Central memory CD4-positive, alpha-beta T cell (primary cell): Measurements from ENCODE around the gene TRAPPC14.

Experiments
- DNase-seq: peaks from one replicate; pipeline ENCODE4 v3.0.0; 2022

The TRAPPC14 gene

DNA sequence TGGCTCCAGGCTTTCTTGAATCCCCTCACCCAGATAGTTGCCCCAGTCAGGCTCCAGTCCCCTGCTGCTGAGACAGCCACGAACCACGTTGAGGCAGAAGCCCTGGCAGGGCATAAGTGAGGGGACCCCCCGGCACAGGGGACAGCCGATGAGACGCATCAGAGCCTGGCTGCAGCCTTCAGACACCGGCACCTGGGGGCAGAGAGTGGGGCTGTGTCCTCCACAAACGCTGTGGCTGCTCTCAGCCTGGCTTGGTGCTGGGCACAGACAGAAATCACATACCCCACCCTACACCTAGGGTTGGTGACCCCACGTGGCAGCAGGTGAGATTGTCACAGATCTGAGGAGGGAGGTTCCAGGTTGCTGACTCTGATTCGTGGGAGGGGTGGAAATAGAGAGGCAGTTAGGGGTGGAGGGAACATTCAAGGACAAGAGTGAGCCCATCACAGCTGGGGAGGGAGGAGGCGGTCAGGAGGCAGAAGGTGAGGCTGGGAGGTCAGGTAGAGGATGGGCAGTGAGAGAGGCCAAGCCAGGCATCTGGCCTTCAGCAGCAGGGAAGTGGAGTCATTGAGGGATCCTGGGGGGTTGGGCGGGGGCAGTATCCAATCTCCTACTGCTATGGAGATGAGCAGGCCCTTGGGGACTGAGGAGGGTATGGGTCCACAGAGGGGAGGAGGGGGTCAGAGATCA, 15.4 kb upstream of the TRAPPC14 start:
- DNase-seq, result no peak

GRCh38 chr7:100171840-100172239, 13.3 kb upstream of the TRAPPC14 start:
- no peak for DNase-seq

GRCh38 chr7:100171087-100171681, 12.7 kb upstream of the TRAPPC14 start:
- no peak for DNase-seq

DNA sequence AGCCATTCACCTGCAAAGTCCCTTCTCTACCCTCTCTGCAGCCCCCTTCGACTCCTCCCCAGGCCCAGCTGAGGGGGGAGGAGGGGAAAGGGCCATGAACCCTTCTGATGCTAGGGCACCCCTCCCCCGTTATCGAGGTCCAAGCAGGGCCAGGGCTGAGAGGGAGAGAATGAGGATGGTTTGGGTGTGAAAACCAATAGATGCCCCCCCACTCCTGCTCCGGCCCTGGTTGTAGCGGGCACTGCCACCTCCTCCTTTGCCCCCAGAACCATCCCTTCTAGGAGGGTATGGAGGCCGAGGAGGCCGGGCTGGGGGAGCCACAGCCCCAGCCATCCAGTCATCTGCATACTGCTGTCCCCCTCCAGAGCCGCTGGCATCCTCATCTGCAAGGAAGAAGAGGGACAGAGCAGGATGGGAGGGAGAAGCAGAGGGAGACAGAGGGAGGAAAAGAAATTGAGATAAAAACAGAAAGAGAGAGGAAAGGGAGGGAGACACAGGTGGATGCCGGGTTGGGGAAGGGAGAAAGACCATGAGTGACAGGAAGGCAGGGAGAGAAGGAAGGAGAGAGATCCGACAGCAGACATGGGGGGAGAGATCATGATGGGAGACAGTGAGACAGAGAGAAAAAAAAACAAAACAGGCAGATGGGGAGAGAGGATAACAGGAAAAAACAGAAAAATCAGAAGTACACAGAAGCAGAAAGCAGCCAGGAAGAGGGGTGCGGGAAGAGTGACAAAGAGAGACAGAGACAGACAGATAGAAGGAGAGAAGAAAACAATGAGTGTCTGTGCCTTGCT, 11.8 kb upstream of the TRAPPC14 start:
- no peak for DNase-seq

DNA sequence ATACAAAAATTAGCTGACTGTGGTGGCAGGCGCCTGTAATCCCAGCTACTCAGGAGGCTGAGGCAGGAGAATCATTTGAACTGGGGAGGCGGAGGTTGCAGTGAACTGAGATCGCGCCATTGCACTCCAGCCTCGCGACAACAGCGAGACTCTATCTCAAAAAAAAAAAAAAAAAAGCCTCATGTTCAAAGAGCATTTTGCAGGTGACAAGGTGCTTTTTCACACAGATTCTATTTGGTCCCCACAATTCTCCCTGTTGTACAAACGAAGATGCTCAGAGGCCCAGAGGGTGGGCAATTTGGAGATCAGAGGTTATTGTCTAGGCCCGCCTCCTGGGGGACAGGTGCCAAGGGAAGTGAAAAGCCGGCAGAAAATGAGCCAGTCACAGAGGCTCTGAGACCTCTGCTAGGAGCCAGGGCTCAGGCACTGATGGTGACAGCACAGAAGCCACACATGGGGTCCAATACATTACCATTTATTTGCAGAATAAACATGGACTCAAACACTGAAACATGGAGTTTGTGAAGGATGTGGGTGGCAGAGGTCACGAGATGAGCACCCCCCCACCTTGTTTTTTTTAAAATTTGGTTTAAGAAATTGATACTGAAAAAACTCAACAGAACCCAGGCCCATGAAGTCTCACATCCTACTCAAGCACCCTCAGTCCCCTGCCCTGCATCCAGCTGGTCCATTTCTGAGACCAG, 10.8 kb upstream of the TRAPPC14 start:
- DNase-seq, result no peak

DNA sequence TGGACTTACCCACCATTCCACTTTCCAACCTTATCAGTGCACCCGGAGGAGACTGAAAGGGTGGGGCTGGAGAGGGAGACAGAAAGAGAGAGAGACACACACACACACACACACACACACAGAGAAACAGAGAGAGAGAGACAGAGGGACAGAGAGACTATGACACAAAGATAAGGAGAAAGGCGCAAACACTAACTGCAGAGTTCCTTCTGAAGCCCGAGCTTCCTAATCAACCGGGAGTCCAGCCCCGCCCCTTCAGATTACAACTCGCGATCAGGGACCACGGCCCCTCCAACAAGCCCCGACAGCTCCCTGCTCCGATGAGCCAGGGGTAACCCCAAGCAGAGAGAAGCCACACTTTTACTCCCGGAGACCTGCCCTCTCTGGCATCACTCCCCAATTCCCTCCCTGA, 9.4 kb upstream of the TRAPPC14 start:
- DNase-seq, result no peak

DNA sequence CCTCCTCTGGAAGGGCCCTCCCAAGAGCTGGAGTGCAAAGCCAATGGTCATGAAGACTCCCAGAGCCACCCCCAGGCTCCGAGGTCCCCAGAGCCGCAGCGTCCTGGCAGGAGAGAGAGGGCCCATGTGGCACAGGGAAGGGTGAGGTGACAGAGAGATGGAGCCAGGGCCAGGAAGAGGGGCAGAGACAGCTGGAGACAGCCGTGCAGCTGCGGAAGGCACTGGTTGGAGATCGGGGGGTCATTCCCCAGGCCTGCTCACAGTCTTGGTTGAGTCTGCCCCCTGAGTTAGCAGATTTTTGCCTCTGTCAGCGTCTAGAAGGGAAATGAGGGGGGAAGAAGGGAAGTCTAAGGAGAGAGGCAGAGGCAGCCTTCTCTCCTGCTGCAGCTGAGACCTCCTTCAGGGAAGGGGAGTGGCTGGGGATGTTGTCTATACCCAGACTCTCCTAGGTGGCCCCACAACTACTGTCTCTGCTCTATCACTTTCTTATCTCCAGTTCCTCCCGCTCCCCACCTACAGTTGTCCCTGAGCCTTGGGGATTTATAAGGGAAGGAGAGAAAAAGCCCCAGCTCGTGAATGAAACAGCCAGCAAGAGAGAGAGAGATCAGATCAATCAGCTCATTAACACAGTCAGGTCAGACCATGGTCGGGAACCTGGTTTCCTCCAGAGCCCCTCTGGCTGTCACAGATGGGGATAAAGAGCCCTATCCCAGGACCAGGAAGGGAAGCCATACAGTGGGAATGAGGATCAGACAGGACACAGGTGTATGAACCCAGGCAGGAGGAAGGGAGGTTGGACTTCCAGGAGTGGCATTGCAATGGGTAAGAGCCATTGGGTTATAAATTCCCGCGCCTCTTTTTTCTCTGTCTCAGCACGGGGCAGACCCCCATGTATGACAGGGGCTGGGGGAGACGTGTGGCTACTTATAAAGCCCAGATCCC, 8.7 kb upstream of the TRAPPC14 start:
- DNase-seq, result no peak

DNA sequence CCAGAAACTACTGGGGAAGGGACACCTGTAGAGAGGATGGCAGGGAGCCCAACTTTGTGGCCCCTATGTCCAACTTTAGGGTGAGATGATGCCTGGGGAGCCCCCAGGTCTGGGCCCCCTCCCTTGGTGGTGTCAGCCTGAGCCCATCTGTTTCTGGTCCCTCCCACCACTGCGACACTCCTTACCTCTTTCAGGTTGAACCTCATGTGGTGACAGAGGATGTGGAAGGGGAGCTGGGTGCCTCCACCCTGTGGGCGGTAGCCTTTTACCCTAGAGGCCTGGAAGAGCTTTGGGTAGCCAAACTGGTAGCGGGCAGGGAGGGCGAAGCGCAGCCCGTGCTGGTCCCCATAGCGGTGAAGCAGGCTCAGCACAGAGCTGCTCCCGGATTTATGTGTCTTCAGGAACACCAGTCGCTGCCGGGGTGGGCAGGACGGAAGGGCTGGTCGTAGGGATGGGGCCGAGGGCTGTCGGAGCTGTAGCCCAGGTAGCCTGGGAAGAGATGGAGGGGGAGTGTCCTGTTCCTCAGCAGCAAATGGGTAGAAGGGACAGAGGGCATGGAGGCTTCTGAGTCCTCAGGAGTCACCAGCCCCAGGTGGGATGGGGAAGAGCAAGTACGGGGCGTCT, 7.9 kb upstream of the TRAPPC14 start:
- DNase-seq, result peak; percentile 43

DNA sequence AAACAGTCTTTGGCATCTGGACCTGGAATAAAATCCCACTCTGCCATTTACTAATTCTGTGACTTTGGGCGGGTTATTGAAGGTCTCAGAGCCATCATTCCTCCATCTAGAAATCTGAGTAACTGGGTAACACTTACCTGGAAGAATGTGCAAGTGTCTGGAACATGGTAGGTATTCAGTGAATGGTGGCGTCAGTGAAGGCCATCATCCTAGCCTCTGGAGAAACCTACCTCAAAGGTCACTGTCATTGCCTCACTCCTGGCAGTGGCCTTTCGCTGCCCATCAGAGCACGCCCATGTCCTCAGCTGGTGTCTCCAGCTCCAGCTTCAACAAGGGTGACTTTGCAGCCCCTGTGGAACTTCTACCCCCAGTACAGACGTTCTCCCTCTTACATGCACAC, 5.3 kb upstream of the TRAPPC14 start:
- no peak for DNase-seq

DNA sequence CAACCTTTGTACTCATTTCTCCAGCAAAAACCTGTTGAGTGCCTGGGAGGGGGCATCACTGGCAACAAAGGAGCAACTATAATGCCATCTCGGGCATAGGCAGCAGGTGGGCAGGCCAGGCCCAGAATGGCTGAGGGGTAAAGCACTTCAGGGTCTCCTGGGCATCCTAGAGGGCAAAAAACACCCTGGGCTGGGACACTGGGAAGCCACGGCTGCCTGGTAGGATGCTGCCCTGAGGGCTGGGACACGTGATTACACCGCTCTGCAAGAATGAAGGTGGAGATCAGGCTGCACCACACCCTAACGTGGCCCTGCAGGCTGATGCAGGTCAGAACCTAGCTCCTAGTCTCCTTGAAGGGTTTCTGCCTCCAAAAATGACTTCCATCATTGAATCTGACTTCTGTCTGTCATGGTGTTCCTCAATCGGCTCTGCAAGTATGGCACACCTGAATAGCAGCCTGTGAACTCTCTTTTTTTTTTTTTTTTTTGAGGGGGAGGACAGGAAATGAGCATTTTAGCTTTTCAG, 4.5 kb upstream of the TRAPPC14 start:
- DNase-seq, result peak; percentile 46

DNA sequence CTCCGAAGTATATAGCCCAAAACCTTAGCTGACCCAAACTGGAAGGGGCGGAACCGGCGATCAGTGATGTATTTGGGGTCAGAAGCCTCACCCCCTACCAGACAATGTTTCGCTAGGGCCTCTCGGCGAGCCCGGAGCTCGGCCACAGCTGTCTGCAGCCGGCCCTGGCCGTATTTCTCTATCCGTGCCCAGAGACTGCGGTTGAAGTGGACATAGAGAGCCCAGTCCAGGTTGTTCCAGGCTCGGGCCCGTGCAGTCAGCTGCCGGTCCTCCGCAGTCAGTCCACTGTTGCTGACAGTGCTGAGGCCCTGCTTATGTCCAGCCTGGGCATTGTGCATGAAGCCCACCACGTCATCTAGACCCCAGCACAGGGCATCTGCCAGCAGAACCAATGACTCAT, 1.5 kb upstream of the TRAPPC14 start:
- no peak for DNase-seq

DNA sequence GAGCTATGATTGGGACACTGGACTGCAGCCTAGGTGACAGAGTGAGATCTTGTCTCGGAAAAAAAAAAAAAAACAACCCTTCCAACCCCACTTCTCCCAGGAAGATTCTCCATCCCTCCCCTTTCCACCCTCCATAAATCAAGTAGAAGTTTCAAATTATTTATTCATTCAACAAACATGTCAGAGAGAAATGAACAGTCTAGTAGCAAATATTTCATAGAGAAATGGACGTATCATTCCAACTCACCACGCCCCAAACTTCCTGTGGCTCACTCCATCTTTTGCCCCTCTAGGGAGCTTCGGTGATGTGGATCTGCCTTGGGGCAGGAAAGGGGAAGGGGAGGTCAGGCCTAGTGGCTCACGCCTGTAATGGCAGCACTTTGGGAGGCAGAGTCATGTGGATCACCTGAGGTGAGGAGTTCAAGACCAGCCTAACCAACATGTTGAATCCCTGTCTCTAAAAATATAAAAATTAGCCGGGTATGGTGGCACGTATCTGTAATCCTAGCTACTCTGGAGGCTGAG, 638 bp upstream of the TRAPPC14 start:
- no peak for DNase-seq

DNA sequence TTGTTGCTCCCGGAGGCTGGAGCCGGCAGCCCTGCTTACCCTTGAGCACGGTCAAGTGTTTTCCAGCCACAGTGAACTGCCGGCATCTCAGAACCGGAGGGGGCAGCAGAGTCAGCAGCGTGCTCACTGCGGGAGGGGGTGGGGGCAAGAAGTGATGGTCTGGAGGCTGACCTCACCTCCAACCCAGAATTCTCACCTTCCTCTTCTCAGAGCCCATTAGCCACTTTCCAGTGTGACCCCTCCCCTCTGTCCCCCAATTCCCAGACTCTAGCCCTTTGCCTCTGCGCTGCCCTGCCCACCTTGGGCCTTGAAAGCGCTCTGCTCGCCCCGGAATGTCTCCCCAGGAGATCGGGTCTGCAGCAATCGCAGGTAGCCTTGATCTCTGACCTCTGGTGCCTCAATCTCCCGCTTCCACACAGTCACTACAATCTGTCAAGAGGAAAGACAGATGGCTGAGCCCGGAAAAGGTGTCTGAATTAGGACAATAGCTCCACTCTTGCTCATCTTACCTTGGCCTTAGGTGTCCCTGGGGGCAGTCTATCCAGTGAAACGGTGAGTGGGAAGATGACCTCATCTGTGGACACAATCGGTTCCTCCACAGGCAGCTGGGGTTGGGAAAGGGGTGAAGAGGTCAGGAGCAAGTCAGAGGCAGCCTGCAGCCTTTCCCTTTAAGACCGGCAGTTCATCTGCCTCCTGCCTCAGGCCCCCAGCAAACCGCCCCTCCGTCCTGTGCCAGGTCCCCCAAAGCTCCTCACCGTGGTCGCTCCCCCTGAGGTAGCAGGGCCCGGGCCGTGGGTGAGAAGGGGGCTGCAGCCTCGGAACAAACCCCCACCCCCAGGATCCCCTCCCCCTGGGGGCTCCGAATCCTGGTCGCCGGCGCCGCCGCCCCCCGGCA, 942 bp downstream of the TRAPPC14 start:
- DNase-seq, result no peak

- no peak for DNase-seq
Measured at GRCh38 chr7:100157069-100157333, 1.5 kb downstream of the TRAPPC14 start.

- peak; percentile 39 for DNase-seq
Measured at GRCh38 chr7:100156331-100157068, 2.0 kb downstream of the TRAPPC14 start.

DNA sequence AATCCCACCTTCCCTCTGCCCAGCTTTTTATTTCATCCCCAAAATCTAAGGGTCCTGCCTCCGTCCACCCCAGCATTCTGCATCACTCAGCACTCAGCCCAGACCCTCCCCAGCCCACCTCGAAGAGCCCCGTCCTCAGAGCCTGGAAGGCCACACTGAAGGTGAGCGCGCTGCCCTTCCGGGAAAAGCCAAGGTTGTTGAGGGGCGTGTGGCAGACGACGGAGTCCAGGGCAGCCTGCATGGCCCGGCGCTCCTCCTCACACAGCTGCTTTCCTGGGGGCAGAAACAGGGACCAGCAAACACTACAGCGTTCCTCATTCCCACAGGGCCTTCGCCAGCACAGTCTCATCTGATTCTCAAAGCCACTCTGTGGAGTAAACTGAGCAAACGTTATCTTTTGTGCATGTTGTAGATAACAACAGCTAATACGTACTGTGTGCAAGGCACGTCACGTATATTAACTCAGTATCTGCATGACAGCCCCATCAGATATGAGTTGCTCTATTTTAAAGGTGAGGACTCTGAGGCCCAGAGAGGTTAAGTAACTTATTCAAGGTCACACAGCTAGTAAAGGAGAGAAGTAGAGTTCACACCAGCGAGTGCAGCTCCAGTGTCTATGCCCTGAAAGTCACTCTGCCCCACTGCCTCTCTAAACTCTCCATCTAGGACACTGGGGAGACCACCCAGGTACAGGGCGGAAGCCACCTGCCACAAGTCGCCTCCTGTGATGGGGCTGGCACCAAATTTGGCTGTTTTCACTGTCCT, 2.8 kb downstream of the TRAPPC14 start:
- no peak for DNase-seq

DNA sequence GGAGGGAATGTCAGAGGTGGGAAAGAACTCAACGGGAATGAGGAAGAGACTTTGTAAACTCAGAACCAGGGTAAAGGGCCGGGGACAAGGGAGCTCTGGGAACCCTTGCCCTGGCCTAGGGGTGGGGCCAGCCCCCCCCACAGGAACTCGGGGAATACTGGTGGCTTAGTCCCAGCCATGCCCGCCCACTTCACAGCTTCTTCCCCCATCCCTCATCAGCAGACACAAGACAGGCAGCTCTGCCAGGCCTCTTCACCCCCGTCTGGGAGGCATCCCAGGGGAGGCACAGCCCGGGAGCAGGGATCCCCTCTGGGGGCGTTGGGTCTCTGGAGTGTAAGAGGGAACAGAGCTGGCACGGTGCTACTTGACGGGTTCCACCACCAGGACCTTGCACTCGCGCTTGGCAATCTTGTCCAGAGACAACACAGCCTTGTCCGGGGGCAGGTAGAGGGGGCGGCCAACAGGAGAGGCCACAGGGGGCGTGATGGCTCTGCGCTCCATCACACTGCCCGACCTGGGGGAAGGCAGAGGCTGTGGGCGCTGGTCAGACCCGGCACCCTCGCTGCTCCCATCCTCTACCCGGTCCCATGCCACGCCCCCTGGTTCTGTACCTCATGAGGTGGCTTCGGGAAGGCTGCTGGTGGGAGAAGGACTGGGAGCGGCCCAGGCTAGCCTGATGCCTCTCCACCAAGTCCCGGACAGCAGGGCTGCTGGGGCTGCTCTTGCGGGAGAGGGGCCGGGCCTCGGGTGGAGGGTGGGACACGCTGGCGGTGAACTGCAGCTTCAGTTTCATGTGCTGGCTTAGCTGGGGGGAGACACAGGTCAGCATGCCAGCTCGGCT, 3.7 kb downstream of the TRAPPC14 start:
- DNase-seq, result no peak
